Inferior parietal cortex (tissue), 1 donor: Measurements from ENCODE around the gene UBTFL1.
"Not testable (repeated sequence)": the region's sequence is repeated elsewhere in the genome, so short reads cannot be mapped to it uniquely, and the experiment has no call there.

Source experiments
- DNase-seq: peaks from one replicate; pipeline ENCODE4 v3.0.0-alpha.2; 2016; ENCODE audit errors: extremely low spot score

The UBTFL1 gene

GRCh38 chr11:90085650-90086049 is at the start of gene UBTFL1:
Gene UBTFL1, plus strand, starts transcription at chr11:90085950. Its CDS starts 0 bp downstream, at chr11:90085950.
- DNase-seq, result not testable (repeated sequence)

- not testable (repeated sequence) for DNase-seq
Measured at GRCh38 chr11:90051591-90052209, 34.0 kb upstream of the UBTFL1 start.

- not testable (repeated sequence) for DNase-seq
Measured at GRCh38 chr11:90052311-90052710, 33.4 kb upstream of the UBTFL1 start.

- DNase-seq, result not testable (repeated sequence)
Measured at GRCh38 chr11:90053545-90053944, 32.2 kb upstream of the UBTFL1 start.

GRCh38 chr11:90088731-90089130 is 3.0 kb downstream of the UBTFL1 start:
- not testable (repeated sequence) for DNase-seq

GRCh38 chr11:90095230-90095924 is 9.6 kb downstream of the UBTFL1 start:
- not testable (repeated sequence) for DNase-seq

- DNase-seq, result peak; percentile 29
Measured at GRCh38 chr11:90098261-90098660, 12.5 kb downstream of the UBTFL1 start.

- DNase-seq, result no peak
Measured at GRCh38 chr11:90100431-90100830, 14.7 kb downstream of the UBTFL1 start.

- peak; percentile 38 for DNase-seq
Measured at GRCh38 chr11:90113541-90113940, 27.8 kb downstream of the UBTFL1 start.

GRCh38 chr11:90120191-90120590 is 34.4 kb downstream of the UBTFL1 start:
- DNase-seq, result no peak

GRCh38 chr11:90124371-90124770 is 38.6 kb downstream of the UBTFL1 start:
- no peak for DNase-seq

GRCh38 chr11:90124946-90125345 is 39.2 kb downstream of the UBTFL1 start:
- no peak for DNase-seq

- DNase-seq, result peak; percentile 49
Measured at GRCh38 chr11:90133560-90134477, 48.1 kb downstream of the UBTFL1 start.

GRCh38 chr11:90134478-90135003 is 48.8 kb downstream of the UBTFL1 start, which contains the start of gene NAALAD2:
Gene NAALAD2, plus strand, starts transcription at chr11:90134663. Its CDS starts 96 bp downstream, at chr11:90134759.
- peak; percentile 59 for DNase-seq

- DNase-seq, result no peak
Measured at GRCh38 chr11:90135016-90135415, 49.3 kb downstream of the UBTFL1 start.
